HG03575 (cell line): Measurements from ENCODE around the gene SORCS2.
"Not testable (repeated sequence)": the region's sequence is repeated elsewhere in the genome, so short reads cannot be mapped to it uniquely, and the experiment has no call there.

ENCODE experiments used
- ATAC-seq: cut with Tn5 transposase; IDR thresholded peaks from one replicate; pipeline ENCODE4 v1.9.1; 2021; ENCODE audit not compliant: unreplicated experiment, insufficient number of reproducible peaks, low FRiP score; ENCODE audit errors: extremely low read depth

Gene SORCS2

GRCh38 chr4:7574287-7575014 lies 382.1 kb downstream of the SORCS2 start:
- no peak for ATAC-seq

- ATAC-seq: no peak
Measured at GRCh38 chr4:7575426-7575825, 383.1 kb downstream of the SORCS2 start.

DNA sequence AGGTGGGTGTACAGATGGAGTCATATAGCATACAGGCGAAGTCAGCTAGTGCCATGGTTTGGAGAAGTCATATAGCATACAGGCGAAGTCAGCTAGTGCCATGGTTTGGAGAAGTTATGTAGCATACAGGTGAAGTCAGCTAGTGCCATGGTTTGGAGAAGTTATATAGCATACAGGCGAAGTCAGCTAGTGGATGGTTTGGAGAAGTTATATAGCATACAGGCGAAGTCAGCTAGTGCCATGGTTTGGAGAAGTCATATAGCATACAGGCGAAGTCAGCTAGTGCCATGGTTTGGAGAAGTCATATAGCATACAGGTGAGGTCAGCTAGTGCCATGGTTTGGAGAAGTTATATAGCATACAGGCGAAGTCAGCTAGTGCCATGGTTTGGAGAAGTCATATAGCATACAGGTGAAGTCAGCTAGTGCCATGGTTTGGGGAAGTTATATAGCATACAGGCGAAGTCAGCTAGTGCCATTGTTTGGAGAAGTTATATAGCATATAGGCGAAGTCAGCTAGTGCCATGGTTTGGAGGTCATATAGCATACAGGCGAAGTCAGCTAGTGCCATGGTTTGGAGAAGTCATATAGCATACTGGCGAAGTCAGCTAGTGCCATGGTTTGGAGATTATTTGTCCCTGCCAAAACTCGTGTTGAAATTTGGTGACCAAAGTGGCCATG lies 385.2 kb downstream of the SORCS2 start:
- not testable (repeated sequence) for ATAC-seq

GRCh38 chr4:7581477-7581876 lies 389.1 kb downstream of the SORCS2 start:
- ATAC-seq: no peak

GRCh38 chr4:7582313-7583097 lies 390.2 kb downstream of the SORCS2 start:
- no peak for ATAC-seq

GRCh38 chr4:7584098-7584497 lies 391.8 kb downstream of the SORCS2 start:
- no peak for ATAC-seq

DNA sequence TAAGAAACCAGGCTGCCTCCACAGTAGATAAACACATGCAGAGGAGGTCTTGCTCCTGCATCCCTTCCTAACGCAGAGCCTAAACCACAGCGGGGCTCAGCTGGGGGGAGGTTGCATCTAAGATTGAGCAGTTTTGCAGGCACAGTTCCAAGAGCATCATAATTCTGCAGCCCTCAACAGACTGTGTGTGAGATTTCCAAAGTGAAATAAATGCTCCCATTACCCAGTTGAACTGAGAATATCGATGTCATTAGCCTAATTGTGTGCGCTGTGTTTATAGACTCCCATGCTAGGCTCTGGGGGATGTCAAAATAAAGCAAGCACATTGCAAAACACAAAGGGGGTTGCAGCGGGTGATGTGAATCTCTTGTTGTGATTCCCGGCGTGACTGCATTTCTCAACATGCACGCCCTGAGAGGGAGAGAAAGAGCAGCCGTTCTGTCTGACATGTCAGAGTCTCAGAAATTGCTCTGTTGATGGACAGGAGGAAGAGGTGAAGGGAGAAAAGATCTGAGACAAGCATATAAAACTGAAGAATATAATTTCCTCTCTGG lies 392.3 kb downstream of the SORCS2 start:
- no peak for ATAC-seq

GRCh38 chr4:7585768-7586167 lies 393.4 kb downstream of the SORCS2 start:
- no peak for ATAC-seq

- no peak for ATAC-seq
Measured at GRCh38 chr4:7587433-7588405, 395.4 kb downstream of the SORCS2 start.

GRCh38 chr4:7590189-7590588 lies 397.9 kb downstream of the SORCS2 start:
- no peak for ATAC-seq

DNA sequence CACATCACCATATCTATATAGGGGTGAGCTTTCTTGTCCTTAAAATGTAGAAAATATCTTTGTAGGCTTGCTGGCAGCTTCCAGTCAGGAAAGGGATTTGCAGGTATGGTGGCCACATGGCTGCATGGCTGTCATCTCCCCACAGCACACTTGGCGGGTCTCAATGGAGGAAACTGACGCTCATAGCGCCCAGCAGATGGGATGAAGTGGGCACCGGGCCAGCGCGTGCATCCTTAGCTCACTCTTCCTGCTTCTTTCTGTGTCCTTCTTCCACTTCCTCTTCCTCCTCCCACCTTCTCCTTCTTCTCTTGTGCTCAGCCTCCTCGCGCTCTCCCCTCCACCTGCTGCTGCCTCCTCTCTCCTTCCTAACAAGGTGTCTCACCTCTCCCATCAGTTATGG lies 398.6 kb downstream of the SORCS2 start:
- ATAC-seq: no peak

GRCh38 chr4:7591409-7592053 lies 399.2 kb downstream of the SORCS2 start:
- no peak for ATAC-seq

DNA sequence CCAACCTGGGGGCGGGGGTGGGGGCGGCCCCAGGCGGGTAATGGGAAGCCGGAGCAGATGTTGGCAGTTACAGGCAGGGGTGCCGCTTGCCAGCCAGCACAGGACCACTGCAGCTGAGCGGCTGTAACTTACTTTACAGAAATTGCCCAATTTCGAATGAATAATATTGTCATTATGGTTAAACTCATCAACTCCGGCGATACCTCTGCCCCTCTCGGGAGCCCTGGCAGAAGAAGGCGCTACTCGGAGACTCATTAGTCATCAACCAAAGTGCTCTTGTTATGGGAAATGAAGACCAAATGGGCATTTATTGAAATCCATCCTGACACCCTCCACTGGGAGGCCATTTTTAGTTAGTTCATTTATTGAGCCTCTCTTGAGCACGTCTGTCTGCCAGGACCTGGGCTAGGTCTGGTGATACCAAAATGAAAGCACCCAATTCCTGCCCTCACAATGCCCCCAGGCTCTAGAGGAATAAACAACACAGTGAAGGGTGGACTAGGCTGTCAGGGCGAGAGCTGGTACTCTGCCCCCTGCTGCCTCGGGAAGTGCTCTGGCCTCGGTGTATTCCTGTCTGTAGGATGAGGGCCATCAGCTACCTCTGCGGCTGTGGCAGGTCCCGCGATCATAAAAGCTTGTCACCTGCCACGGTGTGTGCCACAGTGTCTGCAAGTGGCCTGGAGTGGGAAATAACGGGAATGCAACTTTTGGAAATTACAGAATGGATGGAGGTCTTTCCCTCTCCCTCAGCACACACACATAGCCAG lies 401.5 kb downstream of the SORCS2 start:
- no peak for ATAC-seq

- no peak for ATAC-seq
Measured at GRCh38 chr4:7595934-7596461, 403.7 kb downstream of the SORCS2 start.

- no peak for ATAC-seq
Measured at GRCh38 chr4:7596918-7597606, 404.7 kb downstream of the SORCS2 start.

GRCh38 chr4:7598939-7599790 lies 406.8 kb downstream of the SORCS2 start:
- no peak for ATAC-seq
